Measurements from ENCODE around the gene PEX3.

The PEX3 gene

DNA sequence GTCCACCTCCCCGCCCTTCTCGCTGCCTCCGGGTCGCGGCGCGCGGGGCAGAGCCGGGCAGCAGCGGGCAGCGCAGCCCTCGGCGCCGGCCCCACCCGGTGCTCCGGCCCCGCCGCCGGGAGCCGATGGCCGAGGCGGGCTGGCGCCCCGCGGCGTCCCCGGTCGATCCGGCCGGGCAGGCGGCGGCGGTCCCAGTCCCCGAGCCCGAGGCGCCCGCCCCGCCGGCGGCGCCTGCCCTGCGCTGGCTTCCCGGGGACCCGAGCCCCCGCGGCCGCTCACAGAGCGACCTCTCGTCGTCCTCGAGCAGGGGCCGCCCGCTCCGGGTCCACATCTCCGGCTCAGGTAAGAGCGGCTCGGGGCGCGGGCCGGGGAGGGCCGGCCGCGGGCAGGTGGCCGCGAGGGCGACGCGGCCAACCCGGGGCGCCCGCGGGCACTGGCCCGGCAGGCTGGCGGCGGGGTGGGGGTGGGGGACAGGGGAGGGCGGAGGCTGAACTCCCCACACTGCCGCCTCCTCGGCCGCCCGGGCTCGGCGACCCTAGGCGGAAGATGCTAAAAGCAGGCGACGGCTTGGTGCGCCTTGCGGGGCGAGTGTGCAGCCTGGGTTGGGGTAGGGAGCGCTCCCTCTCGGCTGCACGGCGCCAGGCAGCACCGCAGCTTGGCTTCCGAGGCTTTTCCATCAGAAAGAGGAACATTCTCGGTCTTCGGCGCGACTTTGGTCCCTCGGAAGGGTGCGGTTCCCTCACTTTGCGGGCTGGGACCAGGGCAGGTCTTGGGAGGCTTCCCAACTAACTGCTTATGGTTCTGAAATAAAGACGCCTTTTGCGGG lies 86.5 kb downstream of the PEX3 start:
- no peak for DNase-seq (ENCODE audit: low read depth, low spot score)

DNA sequence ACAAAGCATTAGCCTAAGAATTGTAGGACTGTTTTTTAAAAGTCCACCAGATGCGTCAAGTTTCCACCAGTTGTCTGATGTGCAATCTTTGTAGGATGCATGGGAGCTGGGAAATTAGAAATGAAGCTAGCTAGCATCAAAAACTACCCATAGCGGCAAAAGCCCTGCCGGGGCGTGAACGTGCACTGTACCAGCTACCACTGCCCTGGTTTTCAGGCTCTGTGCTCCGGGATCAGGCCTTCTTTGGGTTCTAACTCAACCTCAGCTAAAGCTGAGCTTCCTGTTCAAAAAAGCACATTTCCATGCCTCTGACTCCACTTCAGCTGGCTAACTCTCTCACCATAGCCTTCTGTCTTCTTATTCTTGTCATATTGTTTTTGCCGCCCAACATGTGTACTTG lies 87.8 kb downstream of the PEX3 start:
- DNase-seq (ENCODE audit: low read depth, low spot score): no peak

DNA sequence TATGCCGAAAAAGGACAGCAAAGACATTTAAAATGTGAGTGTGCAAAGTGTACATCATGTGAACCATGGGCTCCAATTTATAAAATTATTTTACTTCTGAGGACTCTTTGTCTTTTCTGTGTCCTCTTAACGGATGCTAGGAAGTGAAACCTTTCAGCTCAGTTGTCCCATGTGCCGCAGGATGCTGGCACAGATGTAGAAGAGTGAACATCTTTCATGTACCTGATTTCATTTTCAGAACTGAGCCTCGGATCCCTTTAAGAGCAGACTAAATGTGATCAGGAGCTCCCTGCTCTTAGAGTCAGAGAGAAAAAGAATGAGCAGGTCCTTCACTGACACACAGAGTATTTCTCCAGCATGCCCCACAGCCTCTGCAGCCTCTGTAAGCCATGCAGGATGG lies 88.5 kb downstream of the PEX3 start:
- no peak for DNase-seq (ENCODE audit: low read depth, low spot score)

GRCh38 chr6:143539734-143540133 lies 89.1 kb downstream of the PEX3 start:
- peak; percentile 52 for DNase-seq (ENCODE audit: low read depth, low spot score)

- no peak for DNase-seq (ENCODE audit: low read depth, low spot score)
These were observed 89.6 kb downstream of the PEX3 start for GRCh38 chr6:143540192-143540591.

Measured in iPS DF 19.7 (cell line).